Kasumi-1 (cell line): Measurements from ENCODE around the gene IMMP2L.
A peak's percentile ranks its signal among the peaks of the same experiment; 100 is the strongest.

Experiments used
- DNase-seq, 2 experiments: peaks; one replicate each; lab custom pipeline; 2025; lab: John Stamatoyannopoulos, UW

IMMP2L gene

GRCh38 chr7:111029574-111030251 is 532.6 kb downstream of the IMMP2L start:
- DNase-seq = peak; percentile 53 to 58

DNA sequence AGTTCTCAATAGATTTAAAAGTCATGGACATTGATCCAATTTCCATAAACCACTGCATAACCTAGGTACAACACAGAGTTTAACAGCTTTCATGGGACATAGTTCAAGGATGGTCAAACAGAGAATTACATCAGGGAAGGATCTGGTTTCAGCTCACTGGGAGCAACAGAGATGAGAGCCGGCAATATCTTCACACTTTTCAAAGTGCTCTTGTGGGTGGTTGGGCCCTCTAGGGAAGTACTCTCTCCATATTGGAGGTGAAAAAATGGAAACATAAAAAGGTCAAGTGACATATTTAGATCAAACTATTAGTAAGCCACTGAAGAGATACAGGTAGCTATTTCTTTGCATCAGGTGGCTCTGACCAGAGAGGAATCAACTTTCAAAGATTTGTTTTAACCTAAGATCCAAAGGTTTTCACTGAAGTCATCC is 533.1 kb downstream of the IMMP2L start:
- DNase-seq = no peak

DNA sequence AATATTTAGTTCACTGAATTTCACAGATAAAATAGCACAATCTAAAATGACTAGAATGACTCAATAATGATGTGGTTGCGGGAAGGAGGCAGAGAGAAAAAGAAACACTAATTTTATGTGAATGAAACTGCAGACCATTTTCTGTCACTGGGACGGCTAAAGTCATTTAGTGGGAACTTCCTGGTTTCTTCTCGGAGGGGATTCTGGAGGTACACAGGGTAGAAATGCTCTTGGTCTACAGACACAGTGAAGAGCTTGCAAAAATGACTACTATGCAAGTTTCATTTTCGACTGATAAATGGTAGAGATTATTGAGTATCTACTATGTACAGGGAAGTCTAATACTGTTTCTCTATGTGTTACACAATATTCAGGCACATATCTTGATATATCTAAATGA is 534.9 kb downstream of the IMMP2L start:
- DNase-seq = no peak

GRCh38 chr7:111026806-111027205 is 535.5 kb downstream of the IMMP2L start:
- peak; percentile 9 to 12 for DNase-seq

DNA sequence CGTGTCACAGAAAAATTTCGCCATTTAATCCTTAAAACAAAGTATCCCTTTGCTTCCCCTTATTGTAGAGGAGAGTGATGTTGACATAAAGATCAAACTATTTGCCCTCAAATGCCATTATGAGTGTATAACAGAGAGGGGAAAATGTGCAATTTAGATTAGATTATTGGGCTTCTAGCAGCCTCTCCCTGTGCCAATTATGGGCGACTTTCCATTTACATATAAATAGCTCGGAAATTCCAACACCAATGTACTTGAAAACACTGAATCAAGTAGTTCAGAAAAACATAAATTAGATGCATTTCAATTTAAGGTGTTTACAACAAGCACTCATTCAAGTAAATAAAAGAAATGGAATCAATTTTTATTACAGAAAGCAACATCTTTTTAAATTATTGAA is 535.9 kb downstream of the IMMP2L start:
- no peak for DNase-seq

DNA sequence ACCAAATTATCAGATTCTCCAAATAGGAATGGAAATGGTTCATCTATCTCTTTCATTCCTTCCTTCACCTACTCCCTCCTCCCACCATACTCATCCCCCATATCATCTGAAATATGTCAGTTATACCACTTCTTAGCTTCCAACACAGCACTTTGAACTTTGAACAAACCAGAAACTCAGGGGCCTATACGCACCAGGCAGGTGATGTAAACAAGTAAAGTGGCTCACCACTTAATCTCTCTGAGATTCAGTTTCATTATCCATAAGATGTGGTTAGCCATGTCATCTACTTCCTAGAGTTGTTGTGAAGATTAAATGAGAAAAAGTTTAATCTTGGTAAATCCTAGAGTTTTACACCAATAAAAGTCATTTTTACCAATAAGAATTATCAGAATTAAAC is 537.3 kb downstream of the IMMP2L start:
- no peak for DNase-seq

- DNase-seq = no peak
Measured at GRCh38 chr7:111018960-111019736, 543.1 kb downstream of the IMMP2L start.

DNA sequence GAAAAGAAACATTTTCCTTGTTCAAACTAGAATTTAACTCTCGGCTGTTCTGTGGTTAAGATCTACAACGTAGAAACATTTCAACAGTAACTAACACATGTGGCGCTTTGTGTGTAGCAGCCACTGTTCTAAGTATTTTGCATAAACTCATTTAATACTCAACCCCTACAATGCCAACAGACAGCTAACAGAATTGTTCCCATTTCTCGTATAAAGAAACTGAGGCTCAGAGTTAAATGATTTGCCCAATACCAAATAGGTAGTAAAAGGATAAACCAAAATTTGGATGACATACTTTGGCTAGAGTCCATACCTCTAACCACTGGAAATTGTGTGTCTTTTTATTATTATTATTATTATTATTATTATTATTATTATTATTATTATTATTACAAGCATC is 543.8 kb downstream of the IMMP2L start:
- no peak for DNase-seq

GRCh38 chr7:111014079-111014478 is 548.2 kb downstream of the IMMP2L start:
- no peak for DNase-seq

- peak; percentile 21 to 23 for DNase-seq
Measured at GRCh38 chr7:111012799-111013675, 549.3 kb downstream of the IMMP2L start.

GRCh38 chr7:111012149-111012548 is 550.1 kb downstream of the IMMP2L start:
- DNase-seq = no peak

DNA sequence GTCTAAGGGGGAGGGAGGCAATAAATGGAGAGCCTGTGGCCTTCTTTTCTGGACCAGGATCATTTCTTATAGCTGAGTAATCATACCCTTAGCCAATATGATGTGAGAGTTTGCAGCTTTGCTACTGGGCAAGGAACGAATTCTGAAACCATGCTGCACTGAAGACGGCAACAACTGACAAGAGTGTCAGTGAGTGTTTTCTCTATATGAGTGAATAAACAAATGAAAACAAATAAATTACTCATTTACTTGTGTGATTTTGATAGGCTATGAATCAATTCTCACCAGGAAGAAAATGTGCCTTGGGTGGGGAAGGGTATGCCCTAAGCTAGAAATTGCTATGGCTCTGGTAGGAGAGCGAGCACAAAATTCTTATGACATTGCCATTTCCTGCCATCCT is 550.8 kb downstream of the IMMP2L start:
- no peak for DNase-seq

- DNase-seq = no peak
Measured at GRCh38 chr7:111010798-111011197, 551.5 kb downstream of the IMMP2L start.

- DNase-seq = peak; percentile 27 to 36
Measured at GRCh38 chr7:111009526-111010040, 552.7 kb downstream of the IMMP2L start.

DNA sequence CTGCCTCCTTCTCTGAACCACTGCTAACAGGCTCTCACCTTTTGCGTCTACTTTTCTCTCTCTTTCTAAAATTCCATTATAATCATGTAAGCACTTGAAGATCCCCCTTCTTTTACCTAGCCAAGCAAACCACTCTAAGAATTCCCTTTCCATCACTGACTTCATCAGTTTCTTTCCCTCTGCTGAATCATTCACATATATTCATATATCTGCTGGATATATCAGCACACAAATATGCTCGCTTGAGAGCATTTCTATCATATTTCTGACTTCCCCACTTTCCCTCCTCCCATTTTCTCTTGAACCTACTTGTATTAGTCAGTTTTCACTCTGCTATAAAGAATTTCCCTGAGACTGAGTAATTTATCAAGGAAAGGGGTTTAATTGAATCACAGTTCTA is 555.6 kb downstream of the IMMP2L start:
- no peak for DNase-seq

- no peak for DNase-seq
Measured at GRCh38 chr7:111006040-111006439, 556.3 kb downstream of the IMMP2L start.

- no peak for DNase-seq
Measured at GRCh38 chr7:111005445-111005844, 556.8 kb downstream of the IMMP2L start.

GRCh38 chr7:111004310-111004901 is 557.9 kb downstream of the IMMP2L start:
- DNase-seq = no peak

DNA sequence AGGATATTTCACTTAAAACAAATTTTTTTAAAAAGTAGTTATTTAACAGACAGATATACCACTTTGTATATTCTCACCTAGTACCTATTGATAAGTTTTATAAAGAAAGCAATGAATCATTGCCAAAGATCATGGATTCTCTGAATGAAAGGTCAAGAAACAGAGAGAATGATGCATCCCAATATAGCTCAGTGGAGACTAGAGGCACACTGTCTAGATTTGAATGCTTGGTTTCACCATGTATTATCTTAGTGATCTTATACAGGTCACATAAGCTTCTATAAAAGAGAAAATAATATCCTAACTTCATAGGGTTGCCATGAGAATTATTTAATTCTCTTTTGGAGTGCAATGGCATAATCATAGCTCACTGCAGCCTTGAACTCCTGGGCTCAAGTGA is 558.4 kb downstream of the IMMP2L start:
- DNase-seq = no peak

GRCh38 chr7:110994028-110994967 is 568.0 kb downstream of the IMMP2L start:
- DNase-seq = no peak
